Measurements from ENCODE around the gene FAM111B. TPM values are rescaled to one million over a fixed set of nuclear protein-coding genes. Genes with fewer than 3 reads are reported as not detected.

Gene FAM111B, protein sequence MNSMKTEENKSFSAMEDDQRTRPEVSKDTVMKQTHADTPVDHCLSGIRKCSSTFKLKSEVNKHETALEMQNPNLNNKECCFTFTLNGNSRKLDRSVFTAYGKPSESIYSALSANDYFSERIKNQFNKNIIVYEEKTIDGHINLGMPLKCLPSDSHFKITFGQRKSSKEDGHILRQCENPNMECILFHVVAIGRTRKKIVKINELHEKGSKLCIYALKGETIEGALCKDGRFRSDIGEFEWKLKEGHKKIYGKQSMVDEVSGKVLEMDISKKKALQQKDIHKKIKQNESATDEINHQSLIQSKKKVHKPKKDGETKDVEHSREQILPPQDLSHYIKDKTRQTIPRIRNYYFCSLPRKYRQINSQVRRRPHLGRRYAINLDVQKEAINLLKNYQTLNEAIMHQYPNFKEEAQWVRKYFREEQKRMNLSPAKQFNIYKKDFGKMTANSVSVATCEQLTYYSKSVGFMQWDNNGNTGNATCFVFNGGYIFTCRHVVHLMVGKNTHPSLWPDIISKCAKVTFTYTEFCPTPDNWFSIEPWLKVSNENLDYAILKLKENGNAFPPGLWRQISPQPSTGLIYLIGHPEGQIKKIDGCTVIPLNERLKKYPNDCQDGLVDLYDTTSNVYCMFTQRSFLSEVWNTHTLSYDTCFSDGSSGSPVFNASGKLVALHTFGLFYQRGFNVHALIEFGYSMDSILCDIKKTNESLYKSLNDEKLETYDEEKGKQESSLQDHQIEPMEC
- 6.4 and 20.6 TPM in 2 replicates for total RNA-seq

GRCh38 chr11:59106363-59107336, at the start of gene FAM111B:
FAM111B (plus strand) TSS chr11:59107237; CDS start chr11:59109626, 2,389 bp downstream.

GRCh38 chr11:59086007-59086406, 21.0 kb upstream of the FAM111B start, which contains the start of gene GLYATL1B:
GLYATL1B (plus strand) TSS chr11:59086307; CDS start chr11:59086307, 0 bp downstream.

GRCh38 chr11:59142530-59143507, 35.8 kb downstream of the FAM111B start, which contains the start of gene FAM111A:
FAM111A (plus strand) TSS chr11:59142856; CDS start chr11:59148873, 6,017 bp downstream.

DNA sequence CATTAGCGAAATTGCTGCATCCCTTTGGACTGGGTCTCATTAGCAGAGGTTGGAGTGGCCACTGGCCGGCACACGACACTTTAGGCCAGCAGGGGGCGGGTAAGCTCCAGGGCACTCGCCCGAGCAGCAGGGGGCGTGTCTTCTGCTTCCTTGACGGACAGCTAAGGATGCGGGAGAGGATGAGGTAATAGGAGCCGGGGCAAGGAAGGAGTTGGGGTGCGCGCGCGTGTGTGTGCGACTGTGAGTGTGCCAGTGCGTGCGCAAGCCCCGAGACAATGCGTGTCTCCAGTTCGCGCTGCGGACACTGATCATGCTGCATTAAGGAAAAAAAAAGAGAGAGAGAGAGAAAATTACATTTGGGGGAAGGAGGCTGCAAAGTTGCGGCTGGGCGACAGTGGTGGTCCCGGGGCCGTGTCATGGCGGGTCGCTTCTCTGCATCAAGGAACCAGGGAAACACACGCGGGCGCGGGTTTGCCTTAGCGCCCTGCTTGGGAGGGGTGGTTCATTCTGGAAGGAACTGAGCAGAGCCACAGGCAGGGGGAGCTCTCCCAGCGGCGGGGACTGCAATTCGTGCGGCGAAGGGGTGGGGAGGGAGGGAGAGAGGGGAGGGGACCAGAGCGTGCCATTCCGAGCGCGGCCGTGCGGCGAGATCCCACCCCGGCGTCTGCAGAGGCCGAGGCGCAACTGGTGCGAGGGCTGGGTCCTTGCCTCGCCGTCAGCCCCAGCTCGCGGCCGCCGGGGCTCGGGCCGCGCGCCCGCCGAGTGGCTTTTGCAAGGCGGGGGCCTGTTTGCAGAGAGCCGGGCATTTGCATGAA, 64.7 kb downstream of the FAM111B start, which contains the start of gene DTX4:
DTX4 (plus strand) TSS at position 625 of the 815 bp plus-strand sequence. CDS start 464 bp downstream, outside the sequence.

Other genes with a start within 250 kb of the FAM111B start
- gene GLYATL1, start 167.7 kb upstream of the FAM111B start, total RNA-seq = 0.37 and 0.53 TPM in 2 replicates
- gene GLYATL1B, start 20.9 kb upstream of the FAM111B start, total RNA-seq = not detected in 2 replicates
- gene FAM111A, start 35.6 kb downstream of the FAM111B start, total RNA-seq = 52.8 and 62.5 TPM in 2 replicates
- gene DTX4, start 64.9 kb downstream of the FAM111B start, total RNA-seq = 4.8 and 5.0 TPM in 2 replicates
- gene MPEG1, start 105.7 kb downstream of the FAM111B start, total RNA-seq = under 0.01 TPM in 1 of 2 replicates, not detected in the other